Measurements from ENCODE around the gene CTNNA2.

The CTNNA2 gene

GRCh38 chr2:79593237-79593867 lies 80.5 kb downstream of the CTNNA2 start:
- no peak for TF ChIP-seq CTCF (IDR thresholded peaks at IDR 0.05; ENCODE audit: low read depth, low read length)
- no peak overlapping the region for H3K4me3 ChIP-seq (ENCODE audit: low read depth, low read length)
- no peak for DNase-seq
- no peaks in the 10 kb centered on the region for H3K36me3 ChIP-seq
- no peaks in the 10 kb centered on the region for H3K27me3 ChIP-seq
- no peaks in the 10 kb centered on the region for H3K4me1 ChIP-seq
- no peaks in the 10 kb centered on the region for H3K9me3 ChIP-seq

DNA sequence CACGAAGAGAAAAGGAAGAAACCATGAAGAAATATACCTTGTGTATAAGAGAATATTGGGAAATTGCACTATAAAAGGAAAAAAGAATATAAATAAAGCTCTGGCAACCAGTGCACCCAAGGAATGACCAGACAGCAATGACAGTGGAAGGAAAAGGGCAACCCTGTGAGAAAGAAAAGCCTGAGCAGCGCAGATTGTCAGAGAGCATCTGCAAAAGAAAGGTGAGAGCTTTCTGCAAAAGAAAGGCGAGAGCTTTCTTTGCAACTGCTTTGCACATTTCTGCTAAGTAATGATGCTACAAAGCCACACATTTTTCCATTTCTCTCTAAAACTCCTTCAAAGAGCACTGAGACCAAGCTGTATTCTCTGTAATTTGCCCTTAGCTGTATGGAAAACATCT lies 83.6 kb downstream of the CTNNA2 start:
- no peak for DNase-seq
- TF ChIP-seq CTCF (IDR thresholded peaks at IDR 0.05; ENCODE audit: low read depth, low read length) = no peak
- H3K4me1 ChIP-seq = no peaks in the 10 kb centered on the region
- no peak overlapping the region for H3K4me3 ChIP-seq (ENCODE audit: low read depth, low read length)
- no peaks in the 10 kb centered on the region for H3K36me3 ChIP-seq
- H3K9me3 ChIP-seq = no peaks in the 10 kb centered on the region
- H3K27me3 ChIP-seq = no peaks in the 10 kb centered on the region

- Histone ChIP-seq H3K4me1 (no peaks in the 10 kb centered on the region), H3K27me3 (no peaks in the 10 kb centered on the region), H3K4me3 (ENCODE audit: low read depth, low read length) (no peak overlapping the region), H3K9me3 (no peaks in the 10 kb centered on the region), H3K36me3 (no peaks in the 10 kb centered on the region)
- no peak for DNase-seq
- no peak for TF ChIP-seq CTCF (IDR thresholded peaks at IDR 0.05; ENCODE audit: low read depth, low read length)
Observed at GRCh38 chr2:79604748-79605147, 91.9 kb downstream of the CTNNA2 start.

- H3K36me3 ChIP-seq = no peaks in the 10 kb centered on the region
- no peak for TF ChIP-seq CTCF (IDR thresholded peaks at IDR 0.05; ENCODE audit: low read depth, low read length)
- no peak for DNase-seq
- no peaks in the 10 kb centered on the region; the same call in 1 of the 2 replicates for H3K4me1 ChIP-seq
- H3K9me3 ChIP-seq = no peaks in the 10 kb centered on the region
- H3K27me3 ChIP-seq = no peaks in the 10 kb centered on the region
- no peak overlapping the region for H3K4me3 ChIP-seq (ENCODE audit: low read depth, low read length)
Observed at GRCh38 chr2:79611448-79612016, 98.7 kb downstream of the CTNNA2 start.

GRCh38 chr2:79612999-79613398 lies 100.1 kb downstream of the CTNNA2 start:
- TF ChIP-seq CTCF (IDR thresholded peaks at IDR 0.05; ENCODE audit: low read depth, low read length) = no peak
- no peak for DNase-seq
- H3K36me3 ChIP-seq = no peaks in the 10 kb centered on the region
- H3K4me1 ChIP-seq = no peaks in the 10 kb centered on the region; the same call in 1 of the 2 replicates
- H3K9me3 ChIP-seq = no peaks in the 10 kb centered on the region
- no peaks in the 10 kb centered on the region for H3K27me3 ChIP-seq
- H3K4me3 ChIP-seq (ENCODE audit: low read depth, low read length) = no peak overlapping the region

DNA sequence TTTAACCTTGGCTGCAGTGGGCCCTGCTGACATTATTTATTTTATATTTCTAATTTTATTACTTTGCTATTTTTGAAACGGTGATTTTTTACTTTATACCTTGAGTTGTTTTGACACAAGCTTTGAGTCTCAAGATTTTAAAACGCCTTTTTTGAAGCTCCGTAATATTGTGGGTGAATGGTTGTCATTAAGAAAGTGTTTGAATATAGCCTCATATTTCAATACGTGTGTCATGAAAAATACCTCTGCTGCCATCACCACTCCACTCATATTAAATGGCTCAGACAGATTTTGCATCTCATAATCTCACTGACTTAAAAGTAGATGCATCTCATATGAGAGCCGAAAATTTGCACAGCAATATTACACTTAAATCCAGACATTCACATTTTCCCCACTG lies 106.6 kb downstream of the CTNNA2 start:
- H3K4me3 ChIP-seq (ENCODE audit: low read depth, low read length) = no peak overlapping the region
- H3K4me1 ChIP-seq = no peaks in the 10 kb centered on the region; the same call in 1 of the 2 replicates
- no peak for DNase-seq
- no peaks in the 10 kb centered on the region for H3K27me3 ChIP-seq
- no peaks in the 10 kb centered on the region for H3K36me3 ChIP-seq
- no peaks in the 10 kb centered on the region for H3K9me3 ChIP-seq
- no peak for TF ChIP-seq CTCF (IDR thresholded peaks at IDR 0.05; ENCODE audit: low read depth, low read length)

All from BE2C (cell line).